H1 (cell line): ENCODE measurements around the gene CDC42BPB. TPM values are rescaled to one million over a fixed set of nuclear protein-coding genes. Genes with fewer than 3 reads are reported as not detected.

Source experiments
- CTCF ChIA-PET: fragments of 300-600 bp; sonication (Branson Sonifier 250); formaldehyde crosslinking; loops from one replicate; lab custom pipeline; 2021; ENCODE audit not compliant: partially characterized antibody; lab: Charles Lee
- POLR2A ChIA-PET: fragments of 300-600 bp; sonication (Branson Sonifier 250); formaldehyde crosslinking; loops from one replicate; lab custom pipeline; 2021; ENCODE audit warnings: inconsistent platforms; ENCODE audit not compliant: partially characterized antibody; lab: Charles Lee
- DNase-seq, 2 experiments: peaks; one replicate each; pipeline versions ENCODE4 v3.0.0 to v3.0.0-alpha.2; 2010 to 2022; ENCODE audit warnings: low spot score in 2 of 2, low read depth in 1 of 2, mixed read lengths in 1 of 2
- FAIRE-seq: peaks from 2 replicates; lab custom pipeline; 2011; peaks lifted over from hg19 to GRCh38; lab: Jason Lieb, UNC
- H2AFZ ChIP-seq: 2 replicates; pipeline ENCODE4 v1.8.1; 2012; ENCODE audit warnings: low read length, inconsistent platforms
- H2AK5ac ChIP-seq: 2 replicates; pipeline ENCODE4 v1.6.1; 2013; ENCODE audit warnings: low read depth, low read length
- H2BK120ac ChIP-seq: replicated peaks from 2 replicates; pipeline ENCODE3; 2013; ENCODE audit warnings: low read depth, low read length, inconsistent platforms
- H2BK12ac ChIP-seq: 2 replicates; pipeline ENCODE4 v1.6.1; 2013; ENCODE audit warnings: low read depth, low read length
- H2BK15ac ChIP-seq: 2 replicates; pipeline ENCODE4 v1.6.1; 2013; ENCODE audit warnings: low read length
- H2BK20ac ChIP-seq: 2 replicates; pipeline ENCODE4 v1.6.1; 2013; ENCODE audit warnings: low read length
- H2BK5ac ChIP-seq: 2 replicates; pipeline ENCODE4 v1.6.1; 2013; ENCODE audit warnings: low read depth, low read length
- H3K14ac ChIP-seq: 2 replicates; pipeline ENCODE4 v1.6.1; 2013; ENCODE audit warnings: inconsistent platforms; ENCODE audit not compliant: insufficient read length
- H3K18ac ChIP-seq: 2 replicates; pipeline ENCODE4 v1.6.1; 2013; ENCODE audit warnings: low read length; ENCODE audit errors: extremely low read depth
- H3K23ac ChIP-seq: 2 replicates; pipeline ENCODE4 v1.6.1; 2013; ENCODE audit warnings: inconsistent platforms; ENCODE audit not compliant: insufficient read length
- H3K23me2 ChIP-seq: 2 replicates; pipeline ENCODE4 v1.6.1; 2013; ENCODE audit warnings: low read depth, low read length
- H3K27ac ChIP-seq: 2 replicates; pipeline ENCODE4 v1.6.1; 2011; ENCODE audit warnings: low read depth, low read length, inconsistent platforms
- H3K27me3 ChIP-seq, 4 experiments: replicated peaks in 1 of 4; 1 replicate in 1 of 4; 2 replicates in 3 of 4; pipeline versions ENCODE4 v1.6.1 to v1.8.1; 2011 to 2013; ENCODE audit warnings: low read length in 3 of 4, mild to moderate bottlenecking in 3 of 4, inconsistent platforms in 2 of 4, mixed read lengths in 2 of 4, moderate library complexity in 1 of 4; ENCODE audit not compliant: control insufficient read depth in 3 of 4, insufficient read depth in 3 of 4; ENCODE audit errors: extremely low read depth in 1 of 4
- H3K36me3 ChIP-seq, 4 experiments: 2 replicates each; pipeline versions ENCODE4 v1.6.1 to v1.8.1; 2011 to 2013; ENCODE audit warnings: mild to moderate bottlenecking in 4 of 4, low read length in 3 of 4, moderate library complexity in 2 of 4, control low read depth in 1 of 4, inconsistent platforms in 1 of 4; ENCODE audit not compliant: insufficient read depth in 4 of 4, control insufficient read depth in 2 of 4
- H3K4ac ChIP-seq: replicated peaks from 2 replicates; pipeline ENCODE3; 2013; ENCODE audit warnings: low read length, low read depth, mixed read lengths, inconsistent platforms; ENCODE audit not compliant: insufficient read length
- H3K4me1 ChIP-seq, 4 experiments: replicated peaks in 1 of 4; 1 replicate in 1 of 4; 2 replicates in 3 of 4; pipeline versions ENCODE4 v1.6.1 to v1.8.1; 2011 to 2013; ENCODE audit warnings: low read length in 3 of 4, inconsistent platforms in 2 of 4, mixed read lengths in 1 of 4; ENCODE audit not compliant: insufficient read depth in 4 of 4, control insufficient read depth in 3 of 4
- H3K4me2 ChIP-seq, 2 experiments: 2 replicates each; pipeline versions ENCODE4 v1.6.1 to v1.8.1; 2011 to 2013; ENCODE audit warnings: low read depth in 2 of 2, low read length in 2 of 2, control low read depth in 1 of 2, inconsistent platforms in 1 of 2, mild to moderate bottlenecking in 1 of 2; ENCODE audit not compliant: insufficient read depth in 1 of 2
- H3K4me3 ChIP-seq, 4 experiments: fragments of 200-600, 300-600 bp in 1 of 4; sonication (generic), shearing (Covaris generic), sonication (Bioruptor Twin) in 1 of 4; 2 replicates each; pipeline versions ENCODE4 v1.5.1 to v1.8.1; 2011 to 2016; ENCODE audit warnings: low read length in 4 of 4, low read depth in 3 of 4, control low read depth in 2 of 4, inconsistent platforms in 2 of 4, mild to moderate bottlenecking in 2 of 4, mixed read lengths in 1 of 4, moderate library complexity in 1 of 4; ENCODE audit not compliant: insufficient read depth in 2 of 4; ENCODE audit errors: extremely low read depth in 1 of 4
- H3K56ac ChIP-seq: replicated peaks from 2 replicates; pipeline ENCODE3; 2013; ENCODE audit warnings: low read depth, mild to moderate bottlenecking, mixed read lengths, low read length, inconsistent platforms; ENCODE audit not compliant: insufficient read length
- H3K79me1 ChIP-seq: 2 replicates; pipeline ENCODE4 v1.6.1; 2013; ENCODE audit warnings: low read depth, low read length, control low read depth
- H3K79me2 ChIP-seq, 2 experiments: 2 replicates each; pipeline versions ENCODE4 v1.6.1 to v1.8.1; 2012 to 2013; ENCODE audit warnings: low read length in 2 of 2, mild to moderate bottlenecking in 2 of 2, inconsistent platforms in 1 of 2; ENCODE audit not compliant: insufficient read depth in 2 of 2, control insufficient read depth in 1 of 2
- H3K9ac ChIP-seq, 4 experiments: replicated peaks in 1 of 4; 1 replicate in 1 of 4; 2 replicates in 3 of 4; pipeline versions ENCODE4 v1.6.1 to v1.8.1; 2011 to 2013; ENCODE audit warnings: low read depth in 3 of 4, low read length in 3 of 4, control low read depth in 2 of 4, mild to moderate bottlenecking in 2 of 4, moderate library complexity in 2 of 4, inconsistent platforms in 1 of 4; ENCODE audit errors: extremely low read depth in 1 of 4
- H3K9me3 ChIP-seq, 2 experiments: 2 replicates each; pipeline versions ENCODE4 v1.6.1 to v1.8.1; 2012 to 2013; ENCODE audit warnings: mild to moderate bottlenecking in 2 of 2, moderate library complexity in 2 of 2, control low read depth in 1 of 2, inconsistent platforms in 1 of 2, low read depth in 1 of 2, low read length in 1 of 2, mixed read lengths in 1 of 2; ENCODE audit not compliant: insufficient read depth in 2 of 2
- H4K20me1 ChIP-seq, 2 experiments: replicated peaks in 1 of 2; 2 replicates each; pipeline versions ENCODE3 to v1.8.1; 2011 to 2013; ENCODE audit warnings: inconsistent platforms in 2 of 2, low read length in 2 of 2, mild to moderate bottlenecking in 1 of 2; ENCODE audit not compliant: insufficient read depth in 2 of 2, control insufficient read depth in 1 of 2
- H4K5ac ChIP-seq: 2 replicates; pipeline ENCODE4 v1.6.1; 2013; ENCODE audit warnings: low read length, low read depth, mixed read lengths, inconsistent platforms; ENCODE audit not compliant: insufficient read length
- H4K8ac ChIP-seq: 2 replicates; pipeline ENCODE4 v1.8.0; 2013; ENCODE audit warnings: mild to moderate bottlenecking, moderate library complexity, low read length, inconsistent platforms; ENCODE audit not compliant: insufficient read depth; ENCODE audit errors: extremely low read depth
- H4K91ac ChIP-seq: replicated peaks from 2 replicates; pipeline ENCODE3; 2013; ENCODE audit warnings: low read length, mixed read lengths, inconsistent platforms; ENCODE audit not compliant: insufficient read length
- BCL11A ChIP-seq, 2 experiments: IDR thresholded peaks; one replicate each; pipeline ENCODE4 v1.6.1; 2011; ENCODE audit warnings: low read depth in 2 of 2, low read length in 2 of 2, mild to moderate bottlenecking in 2 of 2
- CEBPB ChIP-seq: IDR thresholded peaks from 2 replicates; pipeline ENCODE4 v1.6.1; 2012; ENCODE audit warnings: low read depth, low read length
- CTBP2 ChIP-seq: IDR thresholded peaks from 2 replicates; pipeline ENCODE4 v1.7.0; 2011; ENCODE audit warnings: borderline replicate concordance, mild to moderate bottlenecking, moderate library complexity, mixed read lengths, low read length; ENCODE audit not compliant: insufficient read depth, insufficient read length
- FOSL1 ChIP-seq: IDR thresholded peaks from 2 replicates; pipeline ENCODE4 v1.6.1; 2011; ENCODE audit warnings: mild to moderate bottlenecking, low read depth, low read length, moderate library complexity; ENCODE audit not compliant: insufficient read depth
- HDAC2 ChIP-seq, 2 experiments: fragments of 300-600 bp in 1 of 2; sonication (generic) in 1 of 2; IDR thresholded peaks; 2 replicates each; pipeline ENCODE4 v1.6.1; 2011 to 2012; ENCODE audit warnings: low read depth in 2 of 2, low read length in 2 of 2, mild to moderate bottlenecking in 2 of 2, moderate library complexity in 2 of 2, borderline replicate concordance in 1 of 2, inconsistent platforms in 1 of 2
- KDM1A ChIP-seq: fragments of 200-600, 300-600 bp; sonication (generic); IDR thresholded peaks from 2 replicates; pipeline ENCODE4 v1.7.1; 2016; ENCODE audit warnings: mild to moderate bottlenecking, low read length, borderline replicate concordance
- MAFK ChIP-seq: IDR thresholded peaks from 2 replicates; pipeline ENCODE4 v1.6.1; 2012; ENCODE audit warnings: low read depth, mild to moderate bottlenecking, improper control_type of control experiment, low read length
- PHF8 ChIP-seq: fragments of 200-600 bp; sonication (generic); conservative IDR thresholded peaks from 2 replicates; pipeline ENCODE4 v1.7.1; 2012; ENCODE audit warnings: low read depth, mild to moderate bottlenecking, inconsistent platforms, low read length, moderate library complexity
- TAF7 ChIP-seq: optimal IDR thresholded peaks from 2 replicates; pipeline ENCODE3; 2011; ENCODE audit warnings: low read depth, mild to moderate bottlenecking, inconsistent platforms, low read length, moderate library complexity, borderline replicate concordance
- ZNF274 ChIP-seq: IDR thresholded peaks from 2 replicates; pipeline ENCODE4 v1.7.0; 2012; ENCODE audit warnings: low read length, borderline replicate concordance; ENCODE audit errors: extremely low read depth
- WGBS, 2 experiments: shearing (Covaris generic) in 1 of 2; methylation state at CpG; one replicate each; pipeline versions ENCODE4 v1.1.6 to v1.1.7; 2013 to 2015; ENCODE audit warnings: low lambda C conversion rate in 2 of 2, mixed read lengths in 2 of 2, inconsistent platforms in 1 of 2, low coverage in 1 of 2, missing lambda C conversion rate in 1 of 2; ENCODE audit not compliant: insufficient replicate concordance in 2 of 2, insufficient coverage in 1 of 2, insufficient read length in 1 of 2; ENCODE audit errors: extremely low coverage in 1 of 2, missing lambda C conversion rate in 1 of 2; 5-methylcytosine and 5-hydroxymethylcytosine counted together
- polyA plus RNA-seq, 7 experiments: library from polyadenylated mRNA; depleted of rRNA in 3 of 7; stranded (reverse) in 5 of 7; unstranded in 2 of 7; fragments of >200 nt in 5 of 7; fragments of 200-250 nt in 2 of 7; gene quantifications; 1 replicate in 5 of 7; 2 replicates in 1 of 7; 4 replicates in 1 of 7; pipeline versions ENCODE4 v1.2.1 to v1.2.3, GENCODE V29; 2011 to 2013; ENCODE audit warnings: missing spikeins in 2 of 7, mixed read lengths in 2 of 7
- total RNA-seq: library from RNA; stranded (reverse); fragmentation: NEBNext Ultra II Directional; extraction: Animal tissue kit (Norgen Biotek cat#: 25700); gene quantifications from 2 replicates; pipeline ENCODE4 v1.2.1, GENCODE V29; 2021
- TF ChIP-seq, protein P1 (sequence below): IDR thresholded peaks from 2 replicates; pipeline ENCODE4 v1.6.1; 2012; ENCODE audit warnings: inconsistent platforms

The CDC42BPB gene
- total and polyA plus RNA-seq, 2 of the 8 experiments (the other 6 are each of a cell fraction or from before 2014, with no cell fraction given) = 51.2 to 88.2 TPM

DNA sequence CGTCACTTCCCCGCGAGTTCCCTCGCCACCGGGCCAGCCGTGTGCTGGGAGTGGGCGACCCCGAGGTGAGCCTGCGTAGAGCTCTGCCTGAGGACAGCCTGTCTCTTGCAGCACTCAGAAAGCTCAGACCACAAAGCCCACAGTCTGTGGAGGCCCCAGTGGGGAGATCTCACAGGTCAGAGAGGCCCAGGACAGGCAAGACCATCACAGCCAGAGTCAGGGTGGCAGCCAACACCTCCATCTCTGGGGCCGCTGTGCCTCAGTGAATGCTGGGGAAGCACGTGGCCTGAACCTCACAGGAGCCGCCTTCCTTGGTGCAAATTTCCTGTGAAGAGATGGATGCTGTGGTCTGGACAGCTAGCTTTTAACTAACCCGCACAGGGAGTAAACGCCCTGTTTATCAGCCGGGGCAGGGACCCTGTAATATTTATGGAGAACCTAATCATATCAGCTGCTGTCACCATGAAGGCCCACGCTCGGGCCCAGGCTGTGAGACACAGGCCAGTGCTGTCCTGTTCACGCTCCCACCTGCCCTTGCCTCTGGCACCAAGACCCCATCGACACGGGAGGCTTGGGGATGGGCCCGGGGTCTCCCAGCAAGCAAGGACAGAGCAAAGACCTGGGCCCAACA, 56.9 kb downstream of the CDC42BPB start:
- Histone ChIP-seq H2AFZ (no peak overlapping the region), H4K8ac (no peak overlapping the region; the same call in 1 of the 2 replicates), H2BK120ac (no peak overlapping the region), H3K56ac (no peak overlapping the region), H3K14ac (no peak overlapping the region), H3K23me2 (no peaks in the 10 kb centered on the region), H3K79me1 (peaks cover 10% of the 10 kb centered on the region; the same call in 1 of the 2 replicates), H3K4ac (no peak overlapping the region), H2BK12ac (no peak overlapping the region), H3K9ac (no peak overlapping the region), H3K9me3 (no peaks in the 10 kb centered on the region), H3K4me1 (no peaks in the 10 kb centered on the region), H4K91ac (no peak overlapping the region), H3K23ac (no peak overlapping the region), H3K4me2 (no peak overlapping the region), H3K27me3 (no peaks in the 10 kb centered on the region), H2BK15ac (no peak overlapping the region), H2BK5ac (no peak overlapping the region), H4K20me1 (peaks cover 5 to 12% of the 10 kb centered on the region in 2 experiments), H3K4me3 (no peak overlapping the region), H2BK20ac (no peak overlapping the region), H3K18ac (no peak overlapping the region), H2AK5ac (no peak overlapping the region), H3K27ac (no peak overlapping the region), H3K36me3 (peaks cover 0 to 30% (median 6%) of the 10 kb centered on the region in 4 experiments; a peak in 5 of 8 replicates), H3K79me2 (no peaks in the 10 kb centered on the region), H4K5ac (no peak overlapping the region)
- ChIA-PET CTCF (interaction anchor here (0.6 to 2.3 kb wide), 3 partner anchors 11 to 301 kb away, joined by 4 to 10 read pairs (median 10); no protein-coding TSS in a partner anchor), POLR2A (interaction anchor here (0.7 to 0.8 kb wide), 2 partner anchors 13 to 16 kb away, joined by 3 read pairs; no protein-coding TSS in a partner anchor)
- WGBS, 2 experiments = 94% methylated on average over 21 of the region's 21 CpGs; no CpG with 5 or more reads in 1 of the 2 experiments
- FAIRE-seq = no peak
- no peak for DNase-seq
- TF ChIP-seq ZNF274 = no peak
- no peak for TF ChIP-seq KDM1A
- no peak for TF ChIP-seq MAFK
- TF ChIP-seq BCL11A (IDR thresholded peaks at IDR 0.05; ENCODE audit: low read depth in 2 of 2, low read length in 2 of 2) = no peak
- no peak for TF ChIP-seq TAF7
- TF ChIP-seq PHF8 = no peak
- no peak for TF ChIP-seq HDAC2 (IDR thresholded peaks at IDR 0.05; ENCODE audit: borderline replicate concordance in 1 of 2, low read depth in 2 of 2, low read length in 2 of 2)
- TF ChIP-seq FOSL1 = no peak
- no peak for TF ChIP-seq CTBP2
- TF ChIP-seq CEBPB = no peak
- TF ChIP-seq, protein P1, sequence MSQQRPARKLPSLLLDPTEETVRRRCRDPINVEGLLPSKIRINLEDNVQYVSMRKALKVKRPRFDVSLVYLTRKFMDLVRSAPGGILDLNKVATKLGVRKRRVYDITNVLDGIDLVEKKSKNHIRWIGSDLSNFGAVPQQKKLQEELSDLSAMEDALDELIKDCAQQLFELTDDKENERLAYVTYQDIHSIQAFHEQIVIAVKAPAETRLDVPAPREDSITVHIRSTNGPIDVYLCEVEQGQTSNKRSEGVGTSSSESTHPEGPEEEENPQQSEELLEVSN = no peak
